Lower lobe of right lung (tissue), 2 donors: ENCODE results near the gene AOC2. TPM values are rescaled to one million over a fixed set of nuclear protein-coding genes. Genes with fewer than 3 reads are reported as not detected.

Experiments
- ATAC-seq, 2 donors: fragments of 200-7000 bp; cut with Tn5 transposase; one replicate each; pipeline ENCODE4 v1.9.1; 2020 to 2022; ENCODE audit warnings: mild to moderate bottlenecking in 2 of 2, moderate library complexity in 2 of 2
- DNase-seq: peaks from one replicate; pipeline ENCODE4 v3.0.0-alpha.2; 2020
- H3K27ac ChIP-seq: fragments of 200-600 bp; one replicate; pipeline ENCODE4 v1.8.0; 2022
- H3K27me3 ChIP-seq: fragments of 200-600 bp; one replicate; pipeline ENCODE4 v1.8.0; 2022; ENCODE audit warnings: low read depth
- H3K36me3 ChIP-seq: fragments of 200-600 bp; one replicate; pipeline ENCODE4 v1.8.0; 2022; ENCODE audit warnings: mild to moderate bottlenecking
- H3K4me1 ChIP-seq: fragments of 200-600 bp; one replicate; pipeline ENCODE4 v1.8.0; 2022
- H3K4me3 ChIP-seq: fragments of 200-600 bp; one replicate; pipeline ENCODE4 v1.8.0; 2022; ENCODE audit warnings: mild to moderate bottlenecking
- H3K9me3 ChIP-seq: fragments of 200-600 bp; one replicate; pipeline ENCODE4 v1.8.0; 2022
- intact Hi-C: fragments of 100-400 bp; cut with DNase I; formaldehyde crosslinking; loops from one replicate; pipeline ENCODE4 v1.11.0; 2022
- long read RNA-seq: library from polyadenylated mRNA; unstranded; transcript quantifications from one replicate; pipeline ENCODE4 v2.0.0, GENCODE V29; 2021
- total RNA-seq: library from RNA; stranded (reverse); fragmentation: NEBNext Ultra II Directional; extraction: Animal tissue kit (Norgen Biotek cat#: 25700); gene quantifications from one replicate; pipeline ENCODE4 v1.2.1, GENCODE V29; 2021
- TF ChIP-seq, protein P1 (sequence below): fragments of 200-600 bp; IDR thresholded peaks from one replicate; pipeline ENCODE4 v1.8.0; 2022; ENCODE audit warnings: antibody characterized with exemption, mild to moderate bottlenecking
- donor health status: DM: no; HTN: yes; CAD: no; lungs with severe emphysema.

The AOC2 gene
- 2.1 TPM for total RNA-seq
- long read RNA-seq, partial matches to known transcripts: 0 of 1 reads
- long read RNA-seq, other reads (novel, unspliced or antisense): 0 of 1 reads

- DNase-seq (no peak), ATAC-seq (peak in 1 of 2 donors; percentile 11)
- H3K4me1 ChIP-seq: peaks cover 47% of the 10 kb centered on the region
- H3K9me3 ChIP-seq: no peaks in the 10 kb centered on the region
- intact Hi-C loops: loop anchor here (10.0 kb wide), 1 partner anchor 91 kb away; no protein-coding TSS in a partner anchor
- H3K4me3 ChIP-seq: no peak within 1 kb of the TSS
- TF ChIP-seq, protein P1, sequence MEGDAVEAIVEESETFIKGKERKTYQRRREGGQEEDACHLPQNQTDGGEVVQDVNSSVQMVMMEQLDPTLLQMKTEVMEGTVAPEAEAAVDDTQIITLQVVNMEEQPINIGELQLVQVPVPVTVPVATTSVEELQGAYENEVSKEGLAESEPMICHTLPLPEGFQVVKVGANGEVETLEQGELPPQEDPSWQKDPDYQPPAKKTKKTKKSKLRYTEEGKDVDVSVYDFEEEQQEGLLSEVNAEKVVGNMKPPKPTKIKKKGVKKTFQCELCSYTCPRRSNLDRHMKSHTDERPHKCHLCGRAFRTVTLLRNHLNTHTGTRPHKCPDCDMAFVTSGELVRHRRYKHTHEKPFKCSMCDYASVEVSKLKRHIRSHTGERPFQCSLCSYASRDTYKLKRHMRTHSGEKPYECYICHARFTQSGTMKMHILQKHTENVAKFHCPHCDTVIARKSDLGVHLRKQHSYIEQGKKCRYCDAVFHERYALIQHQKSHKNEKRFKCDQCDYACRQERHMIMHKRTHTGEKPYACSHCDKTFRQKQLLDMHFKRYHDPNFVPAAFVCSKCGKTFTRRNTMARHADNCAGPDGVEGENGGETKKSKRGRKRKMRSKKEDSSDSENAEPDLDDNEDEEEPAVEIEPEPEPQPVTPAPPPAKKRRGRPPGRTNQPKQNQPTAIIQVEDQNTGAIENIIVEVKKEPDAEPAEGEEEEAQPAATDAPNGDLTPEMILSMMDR: no peak
- H3K36me3 ChIP-seq: peaks cover 62% of the 10 kb centered on the region
- no peaks in the 10 kb centered on the region for H3K27me3 ChIP-seq
- peak within 1 kb of the TSS; percentile 56 for H3K27ac ChIP-seq
Observed at GRCh38 chr17:42844271-42844670, at the start of gene AOC2. TSS of gene AOC2 (plus strand) at chr17:42844580. CDS start at chr17:42844627, 47 bp downstream.

DNA sequence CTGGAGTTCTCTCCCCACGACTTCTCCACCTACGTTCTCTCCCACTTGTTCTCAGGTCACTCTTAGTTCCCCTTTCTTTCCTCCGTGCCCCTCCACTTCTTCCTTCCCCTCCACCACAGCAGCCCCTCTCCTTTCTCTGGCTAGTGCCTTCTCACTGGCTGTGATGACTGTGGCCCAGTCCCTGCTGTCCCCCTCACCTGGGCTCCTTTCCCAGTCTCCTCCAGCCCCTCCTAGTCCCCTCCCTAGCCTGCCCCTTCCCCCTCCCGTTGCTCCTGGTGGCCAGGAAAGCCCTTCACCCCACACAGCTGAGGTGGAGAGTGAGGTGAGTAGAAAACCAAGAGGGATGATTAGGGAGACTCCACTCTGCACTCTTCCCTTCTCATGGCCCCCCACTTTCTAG lies 49.3 kb upstream of the AOC2 start:
- peaks cover 6% of the 10 kb centered on the region for H3K36me3 ChIP-seq
- no peaks in the 10 kb centered on the region for H3K9me3 ChIP-seq
- intact Hi-C loops: no loop called here
- H3K27ac ChIP-seq: no peak overlapping the region
- H3K27me3 ChIP-seq: no peaks in the 10 kb centered on the region
- DNase-seq (no peak), ATAC-seq (no peak)
- no peak overlapping the region for H3K4me3 ChIP-seq
- H3K4me1 ChIP-seq: peaks cover 20% of the 10 kb centered on the region
- TF ChIP-seq, protein P1: no peak

- Histone ChIP-seq H3K36me3 (peaks cover 6% of the 10 kb centered on the region), H3K4me3 (no peak overlapping the region), H3K27me3 (no peaks in the 10 kb centered on the region), H3K9me3 (no peaks in the 10 kb centered on the region), H3K4me1 (peaks cover 20% of the 10 kb centered on the region), H3K27ac (no peak overlapping the region)
- ATAC-seq: no peak
- no peak for DNase-seq
- TF ChIP-seq, protein P1: no peak
- intact Hi-C loops: no loop called here
Observed at GRCh38 chr17:42795465-42795864, 48.9 kb upstream of the AOC2 start.

- H3K27me3 ChIP-seq: no peaks in the 10 kb centered on the region
- H3K4me3 ChIP-seq: no peak overlapping the region
- no peak for ATAC-seq
- peaks cover 6% of the 10 kb centered on the region for H3K36me3 ChIP-seq
- TF ChIP-seq, protein P1: no peak
- H3K4me1 ChIP-seq: peaks cover 20% of the 10 kb centered on the region
- intact Hi-C loops: no loop called here
- H3K9me3 ChIP-seq: no peaks in the 10 kb centered on the region
- no peak for DNase-seq
- no peak overlapping the region for H3K27ac ChIP-seq
Observed at GRCh38 chr17:42796066-42796758, 48.2 kb upstream of the AOC2 start.

DNA sequence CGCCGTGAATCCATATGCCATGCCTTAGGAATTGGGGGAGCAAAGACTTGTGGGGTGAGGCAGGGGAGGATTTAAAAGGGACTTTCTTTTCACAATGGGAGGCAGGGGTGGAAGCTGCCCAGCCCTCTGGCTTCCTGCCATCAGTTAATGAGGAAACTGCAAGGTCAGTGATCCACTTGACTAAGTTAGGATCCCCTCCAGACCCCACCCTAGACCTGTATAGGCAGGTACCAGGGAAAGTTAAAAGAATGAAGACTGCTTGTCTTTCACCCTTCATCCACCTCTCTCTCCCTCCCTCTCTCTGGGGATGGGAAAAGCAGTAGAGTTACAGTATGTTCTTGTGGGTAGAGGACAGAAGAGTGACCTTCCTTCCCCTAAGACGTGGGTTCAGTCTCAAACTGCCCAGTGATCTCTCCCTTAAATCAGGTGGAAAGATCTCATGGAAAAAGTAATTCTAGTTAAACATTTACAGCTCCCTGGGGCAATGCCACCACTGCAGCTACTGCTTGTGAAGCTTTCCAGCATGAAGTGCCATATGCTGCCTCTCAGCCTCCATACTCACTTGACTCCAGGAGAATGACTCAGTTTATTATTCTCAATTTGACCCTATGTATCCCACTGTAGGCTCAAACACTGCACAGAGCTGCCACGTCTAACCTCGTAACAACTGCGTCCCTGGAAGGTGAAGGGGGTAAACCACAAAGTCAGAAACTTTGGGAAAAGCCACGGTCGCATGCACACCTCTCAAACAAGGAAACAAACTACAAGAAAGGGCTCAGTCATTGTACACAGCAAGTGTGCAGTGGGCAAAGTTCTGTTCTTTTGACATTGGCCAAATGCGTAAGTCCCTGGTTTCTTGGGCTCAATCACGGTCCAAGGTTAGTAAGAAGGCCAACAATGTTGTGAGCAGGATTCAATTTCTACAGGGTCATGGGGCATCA lies 47.0 kb upstream of the AOC2 start:
- DNase-seq (no peak), ATAC-seq (peak; percentile 11 to 40)
- Histone ChIP-seq H3K27me3 (no peaks in the 10 kb centered on the region), H3K4me3 (peak overlapping the region; percentile 98), H3K27ac (peak overlapping the region; percentile 83), H3K36me3 (peaks cover 6% of the 10 kb centered on the region), H3K4me1 (peaks cover 20% of the 10 kb centered on the region), H3K9me3 (no peaks in the 10 kb centered on the region)
- TF ChIP-seq, protein P1: no peak
- intact Hi-C loops: no loop called here
